Upper lobe of left lung (tissue), 6 donors: ENCODE results near the gene BAMBI. TPM values are rescaled to one million over a fixed set of nuclear protein-coding genes. Genes with fewer than 3 reads are reported as not detected.

Source experiments
- ATAC-seq, 2 donors: fragments of 200-7000 bp; cut with Tn5 transposase; one replicate each; pipeline ENCODE4 v1.9.1; 2022; ENCODE audit warnings: mild to moderate bottlenecking in 2 of 2, moderate library complexity in 2 of 2; ENCODE audit not compliant: low FRiP score in 2 of 2
- DNase-seq, 2 donors: peaks; one replicate each; pipeline ENCODE4 v3.0.0-alpha.2; 2019 to 2020
- H3K27ac ChIP-seq, 4 donors: fragments of 200-600 bp; sonication (generic); one replicate each; pipeline ENCODE4 v1.5.1; 2016 to 2019
- H3K27me3 ChIP-seq, 4 donors: fragments of 200-600 bp; sonication (generic); one replicate each; pipeline ENCODE4 v1.5.1; 2017 to 2019
- H3K36me3 ChIP-seq, 4 donors: fragments of 200-600 bp; sonication (generic); one replicate each; pipeline ENCODE4 v1.5.1; 2016 to 2019
- H3K4me1 ChIP-seq, 4 donors: fragments of 200-600 bp; sonication (generic); one replicate each; pipeline ENCODE4 v1.5.1; 2018 to 2019
- H3K4me3 ChIP-seq, 4 donors: fragments of 200-600 bp; sonication (generic); one replicate each; pipeline ENCODE4 v1.5.1; 2017 to 2019; ENCODE audit warnings: mild to moderate bottlenecking in 2 of 4, moderate library complexity in 1 of 4
- H3K9me3 ChIP-seq, 4 donors: fragments of 200-600 bp; sonication (generic); one replicate each; pipeline ENCODE4 v1.5.1; 2018 to 2019
- EP300 ChIP-seq, 4 donors: sonication (generic); formaldehyde crosslinking; IDR thresholded peaks; one replicate each; pipeline ENCODE4 v1.5.1; 2017; ENCODE audit warnings: antibody characterized with exemption in 4 of 4, control low read depth in 2 of 4
- POLR2A ChIP-seq, 4 donors: fragments of 450-650 bp; IDR thresholded peaks; one replicate each; pipeline ENCODE4 v1.5.1; 2016 to 2017; ENCODE audit warnings: antibody characterized with exemption in 4 of 4, mild to moderate bottlenecking in 2 of 4
- POLR2AphosphoS5 ChIP-seq, 2 donors: sonication (generic); formaldehyde crosslinking; IDR thresholded peaks; one replicate each; pipeline ENCODE4 v1.5.1; 2017; ENCODE audit warnings: antibody characterized with exemption in 2 of 2
- WGBS, 2 donors: methylation state at CpG; one replicate each; pipeline ENCODE4 v1.1.5; 2017 to 2018; 5-methylcytosine and 5-hydroxymethylcytosine counted together
- total RNA-seq, 6 donors: library from RNA; depleted of rRNA in 4 of 6; stranded (reverse); fragments of >200 nt in 4 of 6; gene quantifications; one replicate each; pipeline versions ENCODE4 v1.1.0 to v1.2.1, GENCODE V29; 2016 to 2021
- TF ChIP-seq, protein P1 (sequence below), 6 experiments: fragments of 450-650 bp in 4 of 6; fragments of 200-600 bp in 2 of 6; sonication (generic) in 2 of 6; IDR thresholded peaks; one replicate each; pipeline ENCODE4 v1.5.1; 2016 to 2019; ENCODE audit warnings: antibody characterized with exemption in 6 of 6
- donor health status: DM: no; HTN: no; CAD: no; lungs with moderate emphysema.
- donor health status: DM: no; HTN: yes; CAD: no; lungs with severe emphysema.

The BAMBI gene
- total RNA-seq, 6 donors from 2014 or later, result 2.8 to 14.3 (median 8.8) TPM

GRCh38 chr10:28684986-28685580, 7.8 kb downstream of the BAMBI start:
- WGBS, 2 donors, result 75 to 78% methylated on average over 5 of the region's 5 CpGs
- Histone ChIP-seq H3K9me3 (no peaks in the 10 kb centered on the region), H3K27me3 (no peaks in the 10 kb centered on the region), H3K27ac (no peak overlapping the region), H3K36me3 (no peaks in the 10 kb centered on the region), H3K4me1 (peaks cover 8 to 16% (median 10%) of the 10 kb centered on the region in 4 donors), H3K4me3 (no peak overlapping the region)
- DNase-seq, result no peak
- no peak for TF ChIP-seq POLR2A (IDR thresholded peaks at IDR 0.05)
- TF ChIP-seq, protein P1, sequence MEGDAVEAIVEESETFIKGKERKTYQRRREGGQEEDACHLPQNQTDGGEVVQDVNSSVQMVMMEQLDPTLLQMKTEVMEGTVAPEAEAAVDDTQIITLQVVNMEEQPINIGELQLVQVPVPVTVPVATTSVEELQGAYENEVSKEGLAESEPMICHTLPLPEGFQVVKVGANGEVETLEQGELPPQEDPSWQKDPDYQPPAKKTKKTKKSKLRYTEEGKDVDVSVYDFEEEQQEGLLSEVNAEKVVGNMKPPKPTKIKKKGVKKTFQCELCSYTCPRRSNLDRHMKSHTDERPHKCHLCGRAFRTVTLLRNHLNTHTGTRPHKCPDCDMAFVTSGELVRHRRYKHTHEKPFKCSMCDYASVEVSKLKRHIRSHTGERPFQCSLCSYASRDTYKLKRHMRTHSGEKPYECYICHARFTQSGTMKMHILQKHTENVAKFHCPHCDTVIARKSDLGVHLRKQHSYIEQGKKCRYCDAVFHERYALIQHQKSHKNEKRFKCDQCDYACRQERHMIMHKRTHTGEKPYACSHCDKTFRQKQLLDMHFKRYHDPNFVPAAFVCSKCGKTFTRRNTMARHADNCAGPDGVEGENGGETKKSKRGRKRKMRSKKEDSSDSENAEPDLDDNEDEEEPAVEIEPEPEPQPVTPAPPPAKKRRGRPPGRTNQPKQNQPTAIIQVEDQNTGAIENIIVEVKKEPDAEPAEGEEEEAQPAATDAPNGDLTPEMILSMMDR (IDR thresholded peaks at IDR 0.05), result no peak
- no peak for TF ChIP-seq EP300 (IDR thresholded peaks at IDR 0.05)
- no peak for TF ChIP-seq POLR2AphosphoS5 (IDR thresholded peaks at IDR 0.05)
- ATAC-seq, result no peak

DNA sequence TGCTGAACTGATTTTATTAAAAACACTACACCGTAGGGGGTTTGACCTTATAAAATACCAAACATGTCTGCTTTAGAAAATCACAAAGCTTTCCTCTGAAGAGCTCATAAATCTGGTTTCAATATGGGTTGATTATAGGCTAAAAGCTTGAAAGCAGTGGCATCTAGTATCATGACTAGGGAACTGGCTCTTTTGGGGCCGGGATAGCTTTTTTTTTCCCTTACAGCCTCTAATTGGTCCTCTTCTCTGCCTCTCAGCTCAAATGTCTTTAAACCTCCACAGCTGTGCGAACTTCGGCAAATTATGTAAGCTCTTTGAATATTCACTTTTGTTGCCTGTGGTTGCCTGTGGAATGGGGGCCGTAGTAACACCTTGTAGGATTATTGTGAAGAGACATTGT, 8.4 kb downstream of the BAMBI start:
- ATAC-seq (no peak), DNase-seq (no peak)
- Histone ChIP-seq H3K4me3 (no peak overlapping the region), H3K4me1 (peaks cover 3 to 10% (median 7%) of the 10 kb centered on the region in 4 donors), H3K27me3 (no peaks in the 10 kb centered on the region), H3K27ac (no peak overlapping the region), H3K9me3 (no peaks in the 10 kb centered on the region), H3K36me3 (no peaks in the 10 kb centered on the region)
- TF ChIP-seq EP300 (IDR thresholded peaks at IDR 0.05), result no peak
- TF ChIP-seq POLR2AphosphoS5 (IDR thresholded peaks at IDR 0.05), result no peak
- TF ChIP-seq POLR2A (IDR thresholded peaks at IDR 0.05), result no peak
- TF ChIP-seq, protein P1 (IDR thresholded peaks at IDR 0.05), result no peak
- 90 to 93% methylated on average over 5 of the region's 5 CpGs for WGBS, 2 donors

DNA sequence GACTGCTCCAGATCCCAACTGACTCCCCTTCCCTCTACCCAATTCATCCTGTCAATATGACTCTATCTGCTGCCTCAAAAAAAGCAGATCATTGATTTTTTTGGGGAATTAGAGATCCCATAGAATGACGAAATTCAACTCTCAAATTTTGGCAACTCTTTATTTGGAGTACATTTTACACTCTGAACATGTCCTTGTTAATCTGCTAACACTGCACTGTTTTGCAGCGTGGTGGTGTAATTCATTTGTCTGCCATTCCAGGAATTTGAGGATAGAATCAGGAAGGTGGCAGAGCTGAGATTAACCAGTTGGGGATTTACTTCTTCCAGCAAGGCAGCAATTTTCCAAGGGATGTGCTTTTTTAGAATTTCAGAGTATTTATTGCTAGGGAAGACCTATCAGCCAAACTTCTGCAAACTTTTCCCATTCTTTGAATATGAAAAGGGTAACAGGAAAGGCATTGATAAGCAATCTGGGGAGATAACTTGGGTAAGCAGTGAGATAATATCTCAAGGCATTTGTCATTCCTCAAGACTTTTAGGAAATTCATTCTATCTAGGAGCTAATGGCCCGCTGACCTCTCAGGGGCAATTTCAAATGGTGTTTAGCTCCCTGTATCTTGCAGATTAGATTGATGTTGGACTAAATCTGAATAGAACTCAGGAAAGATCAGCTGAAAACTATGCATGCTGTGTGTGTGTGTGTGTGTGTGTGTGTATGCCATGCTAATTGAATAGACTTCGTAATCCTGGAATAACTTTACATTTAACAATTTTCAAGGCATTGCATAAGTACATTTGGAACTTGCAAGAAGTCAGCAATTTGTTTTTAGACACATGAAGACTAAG, 9.7 kb downstream of the BAMBI start:
- no peak overlapping the region for H3K4me3 ChIP-seq
- H3K9me3 ChIP-seq, result no peaks in the 10 kb centered on the region
- TF ChIP-seq POLR2AphosphoS5 (IDR thresholded peaks at IDR 0.05), result no peak
- TF ChIP-seq, protein P1 (IDR thresholded peaks at IDR 0.05), result no peak
- no peak for TF ChIP-seq EP300 (IDR thresholded peaks at IDR 0.05)
- no peak for TF ChIP-seq POLR2A (IDR thresholded peaks at IDR 0.05)
- peaks cover 0 to 4% (median 0%) of the 10 kb centered on the region in 4 donors for H3K4me1 ChIP-seq
- no peak for DNase-seq
- H3K36me3 ChIP-seq, result no peaks in the 10 kb centered on the region
- no peak for ATAC-seq
- H3K27me3 ChIP-seq, result no peaks in the 10 kb centered on the region
- 62 to 64% methylated on average over 4 of the region's 4 CpGs for WGBS, 2 donors
- H3K27ac ChIP-seq, result no peak overlapping the region

- no peak overlapping the region for H3K27ac ChIP-seq
- H3K36me3 ChIP-seq, result no peaks in the 10 kb centered on the region
- WGBS, 2 donors, result 57 to 64% methylated on average over 3 of the region's 3 CpGs
- ATAC-seq (no peak), DNase-seq (no peak)
- no peaks in the 10 kb centered on the region for H3K9me3 ChIP-seq
- H3K4me1 ChIP-seq, result peaks cover 0 to 4% (median 0%) of the 10 kb centered on the region in 4 donors
- no peak overlapping the region for H3K4me3 ChIP-seq
- H3K27me3 ChIP-seq, result no peaks in the 10 kb centered on the region
- TF ChIP-seq POLR2A (IDR thresholded peaks at IDR 0.05), result no peak
- no peak for TF ChIP-seq EP300 (IDR thresholded peaks at IDR 0.05)
- TF ChIP-seq, protein P1 (IDR thresholded peaks at IDR 0.05), result no peak
- no peak for TF ChIP-seq POLR2AphosphoS5 (IDR thresholded peaks at IDR 0.05)
Observed at GRCh38 chr10:28687683-28688001, 10.3 kb downstream of the BAMBI start.
